NCI-H2081 (cell line): ENCODE measurements around the gene LANCL1.

ENCODE experiments used
- DNase-seq, 2 experiments: peaks; one replicate each; lab custom pipeline; 2025; lab: John Stamatoyannopoulos, UW

LANCL1 gene

DNA sequence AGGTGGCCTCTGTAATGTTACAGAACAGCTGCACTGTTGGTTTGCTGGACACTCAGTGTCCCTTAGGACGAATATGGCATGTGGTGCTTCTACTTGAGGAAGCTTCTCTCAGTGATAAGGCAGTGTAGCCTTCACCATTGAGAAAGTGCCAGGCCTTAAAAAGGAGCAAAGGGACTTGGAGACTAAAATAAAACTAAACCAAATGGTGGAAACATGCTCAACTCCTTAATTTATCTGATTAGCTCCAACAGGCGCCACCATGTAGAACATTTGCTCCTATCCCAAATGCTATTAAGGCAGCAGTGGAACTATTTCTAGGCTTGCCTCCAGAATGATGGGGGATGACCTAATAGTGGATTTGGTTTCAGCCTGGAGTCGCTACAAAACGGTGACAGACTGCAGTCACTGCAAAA lies 84.1 kb downstream of the LANCL1 start:
- no peak for DNase-seq

- DNase-seq, result no peak
These were observed 86.7 kb downstream of the LANCL1 start for GRCh38 chr2:210389856-210390255.

DNA sequence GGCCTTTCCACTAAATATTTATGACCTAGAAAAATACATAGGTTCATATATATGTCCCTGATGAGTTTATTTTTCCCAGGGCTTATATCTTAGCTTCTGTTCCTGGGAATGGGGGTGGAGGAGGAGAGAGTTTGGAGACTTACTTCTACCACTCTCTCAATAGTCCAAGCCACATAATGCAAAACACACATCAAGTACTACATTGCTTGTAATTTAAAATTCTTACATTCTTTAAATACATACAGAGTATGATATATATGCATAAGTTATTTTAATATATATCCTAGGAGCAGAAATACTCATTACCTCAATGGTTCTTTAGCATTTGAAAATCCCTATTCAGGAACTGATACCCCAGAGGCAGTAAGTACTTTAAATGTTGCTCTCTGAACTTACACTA lies 88.4 kb downstream of the LANCL1 start:
- DNase-seq, result no peak

DNA sequence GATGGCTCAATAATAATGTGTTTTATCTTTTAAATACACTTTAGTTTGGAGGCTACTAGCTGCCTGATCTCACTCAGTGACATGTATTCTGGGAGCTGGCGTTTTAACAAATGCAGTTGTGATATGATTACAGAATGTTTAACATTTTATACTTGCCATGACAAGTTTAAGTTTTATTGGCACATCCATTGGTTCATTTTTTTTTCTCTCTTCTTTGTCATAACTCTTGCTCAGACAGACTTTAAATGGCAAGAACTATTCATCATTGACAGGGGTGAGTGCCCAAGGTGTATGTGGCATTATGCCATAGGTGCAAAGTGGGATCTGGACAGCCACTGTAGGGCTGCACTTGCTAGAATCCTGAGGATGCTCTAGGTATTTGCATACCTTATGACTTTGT lies 89.5 kb downstream of the LANCL1 start:
- no peak for DNase-seq
